ENCODE measurements around the gene GDA. TPM values are rescaled to one million over a fixed set of nuclear protein-coding genes. Genes with fewer than 3 reads are reported as not detected.

The GDA gene
- total RNA-seq, 1 experiment from 2014 or later: 3.6 TPM

DNA sequence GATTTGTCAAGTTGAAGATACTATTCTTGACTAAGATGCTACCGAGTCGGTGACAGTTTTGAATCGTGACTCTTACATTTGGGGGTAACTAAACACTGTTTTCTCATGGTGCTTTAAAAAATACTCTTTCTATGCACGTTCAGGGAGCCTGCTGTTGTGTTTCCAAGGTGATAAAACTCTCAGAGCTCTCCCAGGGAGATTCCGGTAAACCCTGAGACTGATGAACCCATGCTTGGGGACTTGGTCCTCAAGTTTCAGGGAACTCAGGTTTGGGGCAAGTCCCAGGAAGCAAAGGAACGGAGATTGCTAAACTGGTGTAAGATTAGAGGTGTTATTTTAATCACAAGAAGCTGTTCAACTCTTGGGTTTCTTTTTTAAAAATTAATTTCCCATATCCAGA lies 1.4 kb downstream of the GDA start:
- no peak overlapping the region for H3K9ac ChIP-seq (ENCODE audit: extremely low read depth, insufficient read length, low read length)
- no peak overlapping the region for H3K18ac ChIP-seq (ENCODE audit: insufficient read length, low read depth, low read length)
- no CpG with 5 or more reads among the region's 6 CpGs for WGBS (ENCODE audit: extremely low coverage, insufficient read length, low lambda C conversion rate)
- no peak overlapping the region for H3K23ac ChIP-seq (ENCODE audit: insufficient read length, low read depth, low read length)
- no peak overlapping the region for H3K4ac ChIP-seq (ENCODE audit: low read depth, low read length)
- H2BK15ac ChIP-seq (ENCODE audit: low read depth, low read length): no peak overlapping the region
- H3K4me2 ChIP-seq (ENCODE audit: insufficient read depth, insufficient read length, low read length): no peak overlapping the region
- TF ChIP-seq, protein P1, sequence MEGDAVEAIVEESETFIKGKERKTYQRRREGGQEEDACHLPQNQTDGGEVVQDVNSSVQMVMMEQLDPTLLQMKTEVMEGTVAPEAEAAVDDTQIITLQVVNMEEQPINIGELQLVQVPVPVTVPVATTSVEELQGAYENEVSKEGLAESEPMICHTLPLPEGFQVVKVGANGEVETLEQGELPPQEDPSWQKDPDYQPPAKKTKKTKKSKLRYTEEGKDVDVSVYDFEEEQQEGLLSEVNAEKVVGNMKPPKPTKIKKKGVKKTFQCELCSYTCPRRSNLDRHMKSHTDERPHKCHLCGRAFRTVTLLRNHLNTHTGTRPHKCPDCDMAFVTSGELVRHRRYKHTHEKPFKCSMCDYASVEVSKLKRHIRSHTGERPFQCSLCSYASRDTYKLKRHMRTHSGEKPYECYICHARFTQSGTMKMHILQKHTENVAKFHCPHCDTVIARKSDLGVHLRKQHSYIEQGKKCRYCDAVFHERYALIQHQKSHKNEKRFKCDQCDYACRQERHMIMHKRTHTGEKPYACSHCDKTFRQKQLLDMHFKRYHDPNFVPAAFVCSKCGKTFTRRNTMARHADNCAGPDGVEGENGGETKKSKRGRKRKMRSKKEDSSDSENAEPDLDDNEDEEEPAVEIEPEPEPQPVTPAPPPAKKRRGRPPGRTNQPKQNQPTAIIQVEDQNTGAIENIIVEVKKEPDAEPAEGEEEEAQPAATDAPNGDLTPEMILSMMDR (conservative IDR thresholded peaks at IDR 0.05): no peak
- no peak overlapping the region for H3K27ac Mint-ChIP-seq
- no peak overlapping the region for H2BK120ac ChIP-seq (ENCODE audit: low read depth, low read length, poor library complexity, severe bottlenecking)
- no peaks in the 10 kb centered on the region; a peak in 1 of 7 replicates for H3K36me3 Mint-ChIP-seq (ENCODE audit: insufficient read depth in 1 of 3, low read depth in 3 of 3)
- peaks cover 18% of the 10 kb centered on the region; the same call in 1 of the 2 replicates for H3K27me3 ChIP-seq (ENCODE audit: insufficient read depth, low read length)
- H3K9me3 Mint-ChIP-seq: no peaks in the 10 kb centered on the region; a peak in 1 of 5 replicates
- no peak overlapping the region for H4K91ac ChIP-seq (ENCODE audit: insufficient read length, low read depth, low read length)
- no peaks in the 10 kb centered on the region for H4K20me1 ChIP-seq (ENCODE audit: control insufficient read depth, insufficient read depth, insufficient read length)
- H4K8ac ChIP-seq (replicated peaks; ENCODE audit: insufficient read length, low read depth, low read length): no peak overlapping the region
- DNase-seq: no peak
- H2BK20ac ChIP-seq (ENCODE audit: low read depth, low read length, poor library complexity, severe bottlenecking): no peak overlapping the region
- H2BK5ac ChIP-seq (ENCODE audit: insufficient read length, low read length): no peak overlapping the region
- peaks cover 0 to 8% of the 10 kb centered on the region in 2 experiments; a peak in 2 of 4 replicates for H3K4me1 Mint-ChIP-seq
- H3K23me2 ChIP-seq (ENCODE audit: insufficient read length, low read depth, low read length, poor library complexity, severe bottlenecking): peaks cover 6% of the 10 kb centered on the region
- peaks cover 21% of the 10 kb centered on the region for H3K27me3 Mint-ChIP-seq (ENCODE audit: low read depth)
- H3K27ac ChIP-seq (ENCODE audit: insufficient read length, low read depth, low read length): no peak overlapping the region
- no peak overlapping the region for H4K5ac ChIP-seq (ENCODE audit: insufficient read length, low read depth, low read length)
- H2AK5ac ChIP-seq (ENCODE audit: insufficient read length, low read length): no peak overlapping the region
- peak overlapping the region in 1 of 2 experiments; percentile 16; a peak in 1 of 5 replicates for H3K4me3 Mint-ChIP-seq
- H3K4me1 ChIP-seq (ENCODE audit: insufficient read depth, low read length): no peaks in the 10 kb centered on the region
- no peak overlapping the region for H3T11ph ChIP-seq (ENCODE audit: low read length)
- H3K79me1 ChIP-seq (ENCODE audit: insufficient read depth, low read depth, low read length, poor library complexity, severe bottlenecking): no peaks in the 10 kb centered on the region
- no peak overlapping the region for H3K14ac ChIP-seq (ENCODE audit: insufficient read depth, low read length)
- H3K79me2 ChIP-seq (ENCODE audit: insufficient read depth, low read length): no peaks in the 10 kb centered on the region
- H2BK12ac ChIP-seq (ENCODE audit: insufficient read length, low read depth, low read length): no peak overlapping the region
- no peak overlapping the region for H3K56ac ChIP-seq (ENCODE audit: insufficient read length, low read depth, low read length)
- H2AFZ ChIP-seq (ENCODE audit: low read length): no peak overlapping the region
- H3K9me3 ChIP-seq (ENCODE audit: control insufficient read depth, low read depth, low read length): no peaks in the 10 kb centered on the region

Data from H9 (cell line).